GM21360 (cell line): ENCODE measurements around the gene MIGA1.

Source experiments
- ATAC-seq: cut with Tn5 transposase; IDR thresholded peaks from one replicate; pipeline ENCODE4 v1.9.1; 2021; ENCODE audit warnings: mild to moderate bottlenecking, moderate library complexity; ENCODE audit not compliant: unreplicated experiment

The MIGA1 gene

GRCh38 chr1:77841574-77841973 is 62.1 kb downstream of the MIGA1 start:
- no peak for ATAC-seq

GRCh38 chr1:77845951-77846350 is 66.5 kb downstream of the MIGA1 start:
- no peak for ATAC-seq

GRCh38 chr1:77846966-77847365 is 67.5 kb downstream of the MIGA1 start:
- ATAC-seq = no peak

GRCh38 chr1:77847621-77848080 is 68.2 kb downstream of the MIGA1 start:
- no peak for ATAC-seq

- ATAC-seq = no peak
Observed at GRCh38 chr1:77850082-77850481, 70.6 kb downstream of the MIGA1 start.

GRCh38 chr1:77857552-77857951 is 78.1 kb downstream of the MIGA1 start:
- no peak for ATAC-seq

- ATAC-seq = no peak
Observed at GRCh38 chr1:77858725-77859124, 79.3 kb downstream of the MIGA1 start.

GRCh38 chr1:77859248-77859647 is 79.8 kb downstream of the MIGA1 start:
- no peak for ATAC-seq

GRCh38 chr1:77866296-77866695 is 86.8 kb downstream of the MIGA1 start:
- no peak for ATAC-seq

- no peak for ATAC-seq
Observed at GRCh38 chr1:77872645-77873044, 93.2 kb downstream of the MIGA1 start.

GRCh38 chr1:77873461-77873860 is 94.0 kb downstream of the MIGA1 start:
- ATAC-seq = no peak

GRCh38 chr1:77874804-77875445 is 95.5 kb downstream of the MIGA1 start:
- no peak for ATAC-seq

GRCh38 chr1:77876884-77877283 is 97.4 kb downstream of the MIGA1 start:
- no peak for ATAC-seq

GRCh38 chr1:77881061-77881460 is 101.6 kb downstream of the MIGA1 start:
- ATAC-seq = no peak

- no peak for ATAC-seq
Observed at GRCh38 chr1:77882411-77882810, 103.0 kb downstream of the MIGA1 start.

GRCh38 chr1:77888081-77888780 is 108.8 kb downstream of the MIGA1 start, which contains the start of gene NEXN:
NEXN (plus strand) TSS chr1:77888624; CDS start chr1:77916107, 27,483 bp downstream.
- peak; percentile 31 for ATAC-seq

GRCh38 chr1:77888781-77889642 is 109.6 kb downstream of the MIGA1 start:
- peak; percentile 65 for ATAC-seq

GRCh38 chr1:77889671-77890070 is 110.2 kb downstream of the MIGA1 start:
- ATAC-seq = no peak

- ATAC-seq = no peak
Observed at GRCh38 chr1:77891200-77891599, 111.8 kb downstream of the MIGA1 start.

- ATAC-seq = no peak
Observed at GRCh38 chr1:77899647-77900320, 120.3 kb downstream of the MIGA1 start.
